GM12864 (cell line): Measurements from ENCODE around the gene MLXIP.

Source experiments
- DNase-seq: peaks from one replicate; pipeline ENCODE4 v3.0.0-alpha.2; 2011; ENCODE audit warnings: low read depth
- H3K4me3 ChIP-seq: 2 replicates; pipeline ENCODE4 v1.5.1; 2011; ENCODE audit warnings: mild to moderate bottlenecking, low read depth, low read length, control low read depth
- CTCF ChIP-seq: IDR thresholded peaks from 2 replicates; pipeline ENCODE4 v1.5.1; 2011; ENCODE audit warnings: low read depth, mild to moderate bottlenecking, moderate library complexity, low read length, control low read depth, inconsistent platforms; ENCODE audit errors: missing control alignments

The MLXIP gene

DNA sequence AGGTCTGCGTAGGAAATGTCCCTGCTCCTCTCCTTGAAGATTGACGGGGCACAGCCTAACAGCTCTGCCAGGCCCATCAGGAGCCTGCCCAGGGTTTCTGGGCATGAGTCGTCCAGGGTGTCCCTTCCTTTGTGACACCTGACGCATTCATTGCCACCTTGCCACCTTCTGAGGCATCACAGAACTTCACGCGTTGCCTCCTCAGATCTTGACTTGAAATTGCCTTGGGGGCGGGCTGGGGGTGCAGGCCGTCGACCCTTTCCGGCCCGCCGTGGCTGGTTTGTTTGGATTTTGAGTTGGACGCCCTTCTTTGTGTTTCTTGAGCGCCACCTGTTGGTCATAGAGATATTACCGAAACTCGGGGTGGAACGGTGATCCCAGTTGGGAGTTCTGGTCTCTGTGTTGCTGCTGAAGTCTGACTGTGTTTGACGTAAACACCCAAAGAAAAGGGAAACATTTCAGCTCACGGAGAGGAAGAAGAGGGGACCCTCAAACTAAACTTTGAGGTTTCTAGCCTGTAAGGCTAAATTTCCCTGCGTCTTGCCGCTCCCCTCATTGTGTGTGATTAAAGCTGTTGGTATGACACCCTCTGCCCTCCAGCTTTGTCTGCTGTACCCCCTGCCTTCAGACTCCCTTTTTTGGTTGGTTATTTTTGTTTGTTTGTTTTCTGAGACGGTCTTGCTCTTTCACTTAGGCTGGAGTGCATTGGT is 44.6 kb downstream of the MLXIP start:
- TF ChIP-seq CTCF = peak; percentile 69
- no peak overlapping the region for H3K4me3 ChIP-seq
- DNase-seq = no peak

GRCh38 chr12:122123761-122124145 is 45.2 kb downstream of the MLXIP start:
- DNase-seq = no peak
- TF ChIP-seq CTCF = no peak
- H3K4me3 ChIP-seq = no peak overlapping the region

- DNase-seq = no peak
- no peak for TF ChIP-seq CTCF
- H3K4me3 ChIP-seq = no peak overlapping the region
Measured at GRCh38 chr12:122124370-122124769, 45.8 kb downstream of the MLXIP start.

GRCh38 chr12:122125452-122126341 is 47.1 kb downstream of the MLXIP start:
- no peak for DNase-seq
- H3K4me3 ChIP-seq = no peak overlapping the region
- no peak for TF ChIP-seq CTCF

DNA sequence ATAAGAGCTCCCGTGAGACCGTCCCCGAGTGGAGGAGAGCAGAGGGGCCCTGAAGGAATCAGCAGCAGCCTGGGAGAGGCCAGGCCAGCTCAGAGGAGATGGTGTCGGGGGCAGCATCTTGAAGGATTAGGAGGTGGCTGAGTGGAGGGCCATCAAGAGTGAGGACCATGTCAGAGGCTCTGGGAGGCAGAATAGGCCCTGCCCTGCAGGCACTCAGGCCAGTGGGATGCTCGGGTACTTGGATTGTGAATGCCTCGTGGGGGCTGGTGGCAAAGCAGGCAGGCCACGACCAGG is 47.7 kb downstream of the MLXIP start:
- H3K4me3 ChIP-seq = no peak overlapping the region
- no peak for DNase-seq
- no peak for TF ChIP-seq CTCF

GRCh38 chr12:122126713-122127597 is 48.4 kb downstream of the MLXIP start:
- DNase-seq = no peak
- TF ChIP-seq CTCF = no peak

More at GRCh38 chr12:122126713-122127597, 48.4 kb downstream of the MLXIP start:
- H3K4me3 ChIP-seq = no peak overlapping the region
